ENCODE measurements around the gene CCDC81. TPM values are rescaled to one million over a fixed set of nuclear protein-coding genes. Genes with fewer than 3 reads are reported as not detected.
"Not testable (repeated sequence)": the region's sequence is repeated elsewhere in the genome, so short reads cannot be mapped to it uniquely, and the experiment has no call there.

The CCDC81 gene
- total and polyA plus RNA-seq, 4 donors = 2.1 to 17.1 (median 7.1) TPM

DNA sequence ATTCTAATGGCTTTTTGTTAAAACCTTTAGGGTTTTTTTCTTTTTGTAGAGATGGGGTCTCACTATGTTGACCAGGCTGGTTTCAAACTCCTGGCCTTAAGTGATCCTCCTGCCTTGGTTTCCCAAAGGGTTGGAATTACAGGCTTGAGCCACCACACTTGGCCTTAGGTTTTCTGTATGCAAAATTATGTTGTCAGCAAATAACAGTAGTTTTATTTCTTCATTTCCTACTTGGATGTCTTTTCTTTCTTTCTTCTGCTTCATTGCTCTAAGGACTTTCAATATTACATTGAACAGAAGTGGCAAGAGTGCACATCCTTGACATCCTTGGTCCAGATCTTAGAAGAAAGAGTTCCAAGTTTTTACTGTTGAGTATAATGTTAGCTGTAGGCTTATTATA is 52.8 kb downstream of the CCDC81 start:
- ATAC-seq (ENCODE audit: insufficient read depth, low FRiP score) (no peak), DNase-seq (no peak)
- H3K27ac ChIP-seq (ENCODE audit: low read depth in 1 of 2, low read length in 1 of 2) = no peak overlapping the region
- TF ChIP-seq, protein P1, sequence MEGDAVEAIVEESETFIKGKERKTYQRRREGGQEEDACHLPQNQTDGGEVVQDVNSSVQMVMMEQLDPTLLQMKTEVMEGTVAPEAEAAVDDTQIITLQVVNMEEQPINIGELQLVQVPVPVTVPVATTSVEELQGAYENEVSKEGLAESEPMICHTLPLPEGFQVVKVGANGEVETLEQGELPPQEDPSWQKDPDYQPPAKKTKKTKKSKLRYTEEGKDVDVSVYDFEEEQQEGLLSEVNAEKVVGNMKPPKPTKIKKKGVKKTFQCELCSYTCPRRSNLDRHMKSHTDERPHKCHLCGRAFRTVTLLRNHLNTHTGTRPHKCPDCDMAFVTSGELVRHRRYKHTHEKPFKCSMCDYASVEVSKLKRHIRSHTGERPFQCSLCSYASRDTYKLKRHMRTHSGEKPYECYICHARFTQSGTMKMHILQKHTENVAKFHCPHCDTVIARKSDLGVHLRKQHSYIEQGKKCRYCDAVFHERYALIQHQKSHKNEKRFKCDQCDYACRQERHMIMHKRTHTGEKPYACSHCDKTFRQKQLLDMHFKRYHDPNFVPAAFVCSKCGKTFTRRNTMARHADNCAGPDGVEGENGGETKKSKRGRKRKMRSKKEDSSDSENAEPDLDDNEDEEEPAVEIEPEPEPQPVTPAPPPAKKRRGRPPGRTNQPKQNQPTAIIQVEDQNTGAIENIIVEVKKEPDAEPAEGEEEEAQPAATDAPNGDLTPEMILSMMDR (IDR thresholded peaks at IDR 0.05; ENCODE audit: control extremely low read depth, extremely low read depth) = no peak
- H3K4me1 ChIP-seq (ENCODE audit: control insufficient read depth in 5 of 5, insufficient read depth in 5 of 5, low read length in 5 of 5) = no peaks in the 10 kb centered on the region
- no peak overlapping the region for H3K4me3 ChIP-seq
- no peaks in the 10 kb centered on the region for H3K36me3 ChIP-seq (ENCODE audit: control insufficient read depth in 4 of 4, insufficient read depth in 4 of 4, low read length in 4 of 4)
- no peaks in the 10 kb centered on the region for H3K27me3 ChIP-seq (ENCODE audit: control insufficient read depth in 3 of 3, insufficient read depth in 3 of 3, low read length in 2 of 3)
- no peak overlapping the region for H3K9ac ChIP-seq (ENCODE audit: insufficient read depth in 1 of 2, low read length in 2 of 2)
- H3K9me3 ChIP-seq (ENCODE audit: control insufficient read depth in 4 of 4, insufficient read depth in 3 of 4, low read length in 3 of 4) = peaks cover 0 to 10% (median 2%) of the 10 kb centered on the region in 4 donors

- DNase-seq = no peak
- H3K9me3 ChIP-seq (ENCODE audit: control insufficient read depth in 4 of 4, insufficient read depth in 3 of 4, low read length in 3 of 4) = peaks cover 0 to 10% (median 4%) of the 10 kb centered on the region in 4 donors
- WGBS, 2 donors = 82 to 91% methylated on average over 37 of the region's 37 CpGs
- no peaks in the 10 kb centered on the region for H3K4me1 ChIP-seq (ENCODE audit: control insufficient read depth in 5 of 5, insufficient read depth in 5 of 5, low read length in 5 of 5)
- no peak overlapping the region for H3K4me3 ChIP-seq
- H3K36me3 ChIP-seq (ENCODE audit: control insufficient read depth in 4 of 4, insufficient read depth in 4 of 4, low read length in 4 of 4) = peaks cover 0 to 5% (median 0%) of the 10 kb centered on the region in 4 donors
- no peak for ATAC-seq (ENCODE audit: insufficient read depth, low FRiP score)
- no peak overlapping the region for H3K9ac ChIP-seq (ENCODE audit: insufficient read depth in 1 of 2, low read length in 2 of 2)
- H3K27ac ChIP-seq (ENCODE audit: low read depth in 1 of 2, low read length in 1 of 2) = no peak overlapping the region
- TF ChIP-seq, protein P1 (IDR thresholded peaks at IDR 0.05; ENCODE audit: control extremely low read depth, extremely low read depth) = no peak
- no peaks in the 10 kb centered on the region for H3K27me3 ChIP-seq (ENCODE audit: control insufficient read depth in 3 of 3, insufficient read depth in 3 of 3, low read length in 2 of 3)
These were observed 56.6 kb downstream of the CCDC81 start for GRCh38 chr11:86431258-86431657.

DNA sequence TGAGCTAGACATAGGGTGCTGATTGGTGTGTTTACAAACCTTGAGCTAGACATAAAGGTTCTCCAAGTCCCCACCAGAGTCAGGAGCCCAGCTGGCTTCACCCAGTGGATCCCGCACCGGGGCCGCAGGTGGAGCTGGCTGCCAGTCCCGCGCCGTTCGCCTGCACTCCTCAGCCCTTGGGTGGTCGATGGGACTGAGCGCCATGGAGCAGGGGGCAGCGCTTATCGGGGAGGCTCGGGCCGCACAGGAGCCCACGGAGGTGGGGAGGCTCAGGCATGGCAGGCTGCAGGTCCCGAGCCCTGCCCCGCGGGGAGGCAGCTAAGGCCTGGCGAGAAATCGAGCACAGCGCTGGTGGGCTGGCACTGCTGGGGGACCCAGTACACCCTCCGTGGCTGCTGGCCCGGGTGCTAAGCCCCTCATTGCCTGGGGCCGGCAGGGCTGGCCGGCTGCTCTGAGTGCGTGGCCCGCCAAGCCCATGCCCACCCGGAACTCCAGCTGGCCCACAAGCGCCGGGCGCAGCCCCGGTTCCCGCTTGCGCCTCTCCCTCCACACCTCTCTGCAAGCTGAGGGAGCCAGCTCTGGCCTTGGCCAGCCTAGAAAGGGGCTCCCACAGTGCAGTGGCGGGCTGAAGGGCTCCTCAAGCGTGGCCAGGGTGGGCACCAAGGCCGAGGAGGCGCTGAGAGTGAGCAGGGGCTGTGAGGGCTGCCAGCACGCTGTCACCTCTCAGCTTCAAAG is 58.8 kb downstream of the CCDC81 start:
- not testable (repeated sequence) for H3K27me3 ChIP-seq (ENCODE audit: control insufficient read depth in 3 of 3, insufficient read depth in 3 of 3, low read length in 2 of 3); DNase-seq; H3K9me3 ChIP-seq (ENCODE audit: control insufficient read depth in 4 of 4, insufficient read depth in 3 of 4, low read length in 3 of 4); H3K9ac ChIP-seq (ENCODE audit: insufficient read depth in 1 of 2, low read length in 2 of 2); H3K36me3 ChIP-seq (ENCODE audit: control insufficient read depth in 4 of 4, insufficient read depth in 4 of 4, low read length in 4 of 4); H3K4me3 ChIP-seq; H3K4me1 ChIP-seq (ENCODE audit: control insufficient read depth in 5 of 5, insufficient read depth in 5 of 5, low read length in 5 of 5); ATAC-seq (ENCODE audit: insufficient read depth, low FRiP score); H3K27ac ChIP-seq (ENCODE audit: low read depth in 1 of 2, low read length in 1 of 2)
- WGBS, 2 donors = 95 to 97% methylated on average over 34 to 38 of the region's 38 CpGs

DNA sequence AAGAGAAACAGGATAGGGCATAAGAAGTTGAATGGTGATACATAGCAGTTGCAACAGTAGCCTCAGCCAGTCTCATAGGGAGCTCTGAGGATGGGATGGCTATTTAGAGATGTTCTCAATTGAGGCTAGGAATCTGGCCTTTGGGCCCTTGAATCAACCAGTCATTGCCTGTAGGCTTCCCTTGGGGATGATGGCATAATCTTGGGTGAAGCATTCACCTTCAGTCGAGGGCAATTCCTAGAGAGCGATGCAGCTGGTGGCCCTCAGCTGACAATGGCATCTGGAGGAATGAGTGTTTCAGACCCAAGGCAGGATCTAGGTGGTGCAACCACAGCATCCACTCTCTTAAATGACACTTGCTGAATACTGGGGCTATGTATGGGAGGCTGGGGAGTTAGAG is 61.0 kb downstream of the CCDC81 start:
- Histone ChIP-seq H3K4me1 (ENCODE audit: control insufficient read depth in 5 of 5, insufficient read depth in 5 of 5, low read length in 5 of 5) (no peaks in the 10 kb centered on the region), H3K36me3 (ENCODE audit: control insufficient read depth in 4 of 4, insufficient read depth in 4 of 4, low read length in 4 of 4) (peaks cover 0 to 5% (median 2%) of the 10 kb centered on the region in 4 donors), H3K9ac (ENCODE audit: insufficient read depth in 1 of 2, low read length in 2 of 2) (no peak overlapping the region), H3K9me3 (ENCODE audit: control insufficient read depth in 4 of 4, insufficient read depth in 3 of 4, low read length in 3 of 4) (peaks cover 0 to 9% (median 0%) of the 10 kb centered on the region in 4 donors), H3K27me3 (ENCODE audit: control insufficient read depth in 3 of 3, insufficient read depth in 3 of 3, low read length in 2 of 3) (no peaks in the 10 kb centered on the region), H3K4me3 (no peak overlapping the region), H3K27ac (ENCODE audit: low read depth in 1 of 2, low read length in 1 of 2) (no peak overlapping the region)
- ATAC-seq (ENCODE audit: insufficient read depth, low FRiP score) = no peak
- WGBS, 2 donors = 95 to 98% methylated on average over 2 of the region's 2 CpGs
- TF ChIP-seq, protein P1 (IDR thresholded peaks at IDR 0.05; ENCODE audit: control extremely low read depth, extremely low read depth) = no peak
- no peak for DNase-seq
